HG03139 (cell line): Measurements from ENCODE around the gene PFDN1.

Source experiments
- ATAC-seq: cut with Tn5 transposase; IDR thresholded peaks from one replicate; pipeline ENCODE4 v1.9.1; 2021; ENCODE audit not compliant: unreplicated experiment

PFDN1 gene

GRCh38 chr5:140242099-140242498 is 60.8 kb downstream of the PFDN1 start:
- no peak for ATAC-seq

GRCh38 chr5:140240987-140241706 is 61.8 kb downstream of the PFDN1 start:
- no peak for ATAC-seq

DNA sequence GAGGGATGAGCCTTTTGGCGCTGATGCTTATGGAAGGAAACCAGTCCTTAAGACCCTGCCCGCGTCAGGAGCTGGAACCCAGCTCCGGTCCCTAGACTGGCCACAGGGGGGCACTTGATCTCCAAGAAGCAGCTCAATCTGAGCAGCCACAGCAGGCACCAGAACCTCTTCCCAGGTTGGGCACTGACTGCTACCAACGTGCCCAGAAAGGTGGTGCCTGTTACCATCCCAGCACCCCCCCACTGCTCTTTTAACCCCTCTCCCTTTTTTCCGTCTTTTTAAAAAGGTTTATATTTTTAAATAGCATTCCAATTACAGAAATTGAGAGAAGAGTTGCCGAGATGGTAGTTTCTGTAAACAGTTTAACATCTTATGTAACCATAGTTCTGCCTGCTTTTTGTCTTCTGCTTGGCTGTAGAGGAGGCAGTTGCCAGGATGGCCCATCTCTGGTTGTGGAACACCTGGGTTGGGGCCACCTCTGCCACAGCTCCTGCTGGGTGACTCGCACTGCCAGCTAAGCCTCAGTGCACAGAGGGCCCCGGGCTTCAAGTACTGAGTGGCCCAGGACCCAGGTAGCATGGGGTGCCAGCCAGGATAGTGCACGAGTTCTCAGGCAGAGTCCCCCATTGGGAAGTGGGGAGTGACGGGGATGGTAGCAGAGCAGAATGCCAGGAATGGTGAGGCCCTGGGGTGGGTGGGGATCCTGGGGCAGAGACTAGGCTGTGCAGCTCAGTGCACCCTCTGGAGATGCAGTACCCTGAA is 62.8 kb downstream of the PFDN1 start:
- peak; percentile 73 for ATAC-seq

DNA sequence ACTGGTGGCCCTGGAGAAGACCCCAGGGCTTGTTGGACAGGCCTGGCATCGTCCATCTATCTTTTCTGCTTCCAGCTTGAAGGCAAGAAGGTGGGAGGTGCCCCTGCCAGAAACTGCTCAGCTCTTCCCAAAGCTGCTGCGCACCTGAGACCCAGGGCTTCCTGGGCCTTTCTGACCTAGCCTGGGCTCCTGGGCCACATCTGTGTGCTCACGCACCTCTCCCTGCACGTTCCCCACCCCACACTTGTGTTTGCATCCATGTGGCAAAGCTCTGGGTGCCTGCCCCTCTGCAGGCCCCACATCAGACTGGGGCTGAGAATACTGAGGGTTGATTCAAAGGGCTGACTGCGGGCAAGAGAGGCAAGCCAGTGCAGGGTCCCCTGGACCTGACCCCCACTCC is 63.4 kb downstream of the PFDN1 start:
- ATAC-seq = no peak

DNA sequence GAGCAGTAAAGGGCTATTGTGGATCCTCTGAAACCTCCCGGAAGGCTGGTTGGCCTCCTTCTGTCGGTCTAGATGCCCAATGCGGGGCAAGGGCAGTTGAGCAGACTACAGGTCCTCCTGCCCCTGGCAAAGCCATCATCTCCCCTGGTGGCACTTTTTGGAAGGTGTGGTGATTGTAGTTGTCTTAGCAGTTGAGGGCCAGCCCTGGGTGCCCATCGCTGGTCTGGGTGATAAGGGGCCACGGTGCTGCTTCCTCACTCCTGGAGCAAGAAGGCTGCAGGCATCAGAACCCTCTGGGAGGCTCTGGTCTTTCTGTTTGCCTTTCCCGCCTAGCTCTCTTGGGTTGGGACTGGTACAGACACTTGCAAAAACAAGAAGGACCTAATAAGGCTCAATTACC is 64.1 kb downstream of the PFDN1 start:
- ATAC-seq = no peak

- ATAC-seq = no peak
These were observed 65.9 kb downstream of the PFDN1 start for GRCh38 chr5:140236891-140237598.

GRCh38 chr5:140235791-140236551 is 66.9 kb downstream of the PFDN1 start:
- ATAC-seq = no peak

GRCh38 chr5:140234377-140234989 is 68.4 kb downstream of the PFDN1 start:
- ATAC-seq = no peak

GRCh38 chr5:140232731-140233130 is 70.2 kb downstream of the PFDN1 start:
- no peak for ATAC-seq

DNA sequence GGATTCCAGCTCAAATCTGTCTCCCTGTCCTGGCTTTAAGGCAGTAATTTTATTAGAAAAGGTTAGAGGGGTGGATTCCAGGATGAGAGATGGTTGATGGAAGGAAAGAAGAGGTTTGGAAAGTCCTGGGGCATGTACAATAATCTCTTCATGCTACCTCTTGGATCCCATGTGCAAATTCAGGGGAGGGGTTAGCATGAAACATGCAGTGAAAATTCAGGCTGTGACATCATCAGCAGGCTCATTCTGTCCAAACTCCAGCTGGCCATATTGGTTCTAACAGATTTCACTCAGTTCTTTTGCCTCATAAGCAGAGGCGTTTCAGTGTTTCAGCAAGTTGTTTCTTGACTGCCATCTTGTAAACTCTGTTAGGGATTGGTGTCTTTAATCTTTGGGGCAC is 72.5 kb downstream of the PFDN1 start:
- ATAC-seq = no peak

GRCh38 chr5:140228364-140228837 is 74.5 kb downstream of the PFDN1 start:
- no peak for ATAC-seq

GRCh38 chr5:140227046-140227445 is 75.9 kb downstream of the PFDN1 start:
- ATAC-seq = no peak

DNA sequence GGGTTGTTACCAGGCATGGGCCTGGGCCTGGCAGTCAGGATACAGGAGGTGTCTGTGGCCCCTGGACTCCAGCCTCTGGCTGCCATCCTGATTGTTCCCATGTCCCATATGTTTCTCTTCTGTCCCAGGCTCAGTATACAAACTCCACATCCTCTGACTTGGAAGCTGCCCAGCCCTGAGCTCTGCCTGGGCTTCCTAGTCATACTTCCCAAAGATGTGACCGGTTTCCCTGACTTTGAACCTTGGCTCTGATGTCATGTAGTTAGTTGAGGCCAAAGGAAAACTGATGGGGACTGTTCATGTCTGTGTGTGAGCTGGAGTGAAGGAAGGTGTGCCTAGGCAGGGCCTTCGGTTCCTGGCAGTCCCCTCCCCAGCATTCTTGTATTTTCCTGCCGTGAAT is 77.5 kb downstream of the PFDN1 start:
- ATAC-seq = no peak

DNA sequence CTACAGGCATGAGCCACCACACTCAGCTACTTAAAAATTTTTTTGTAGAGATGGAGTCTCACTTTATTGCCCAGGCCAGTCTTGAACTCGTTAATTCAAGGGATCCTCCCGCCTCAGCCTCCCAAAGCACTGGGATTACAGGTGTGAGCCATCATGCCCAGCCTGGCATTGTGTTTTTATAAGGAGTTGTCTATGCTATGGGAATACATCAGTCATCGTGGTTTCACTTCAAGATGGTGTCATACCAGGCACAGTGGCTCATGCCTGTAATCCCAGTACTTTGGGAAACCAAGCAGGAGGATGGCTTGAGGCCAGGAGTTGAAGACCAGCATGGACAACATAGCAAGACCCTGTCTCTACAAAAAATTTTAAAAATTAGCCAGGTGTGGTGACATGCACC is 78.2 kb downstream of the PFDN1 start:
- no peak for ATAC-seq

DNA sequence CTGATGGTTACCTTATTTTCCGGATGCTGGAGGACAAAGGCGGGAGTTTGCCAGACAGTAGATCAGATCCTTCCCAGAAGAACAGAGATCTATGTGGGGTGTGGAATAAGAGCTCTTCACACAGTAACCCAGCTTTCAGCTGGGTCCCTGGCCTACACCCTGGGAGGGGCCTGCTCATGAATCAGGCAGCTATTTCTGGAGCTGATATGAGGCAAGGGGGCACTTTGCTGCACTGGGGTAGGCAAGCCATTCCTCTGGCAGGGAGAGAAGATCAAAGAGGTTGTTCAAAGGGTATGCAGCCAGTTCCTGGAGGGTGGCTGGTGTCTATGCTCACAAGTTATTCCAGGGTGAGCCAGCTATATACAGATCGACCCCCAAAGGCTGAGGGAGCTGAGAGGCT is 79.3 kb downstream of the PFDN1 start:
- no peak for ATAC-seq

GRCh38 chr5:140222416-140222815 is 80.5 kb downstream of the PFDN1 start:
- ATAC-seq = no peak

- ATAC-seq = no peak
These were observed 81.1 kb downstream of the PFDN1 start for GRCh38 chr5:140221697-140222223.

- no peak for ATAC-seq
These were observed 82.2 kb downstream of the PFDN1 start for GRCh38 chr5:140220698-140221064.

- ATAC-seq = peak; percentile 56
These were observed 82.7 kb downstream of the PFDN1 start for GRCh38 chr5:140220032-140220697.
